ENCODE measurements around the gene ITPR2.

ITPR2 gene

DNA sequence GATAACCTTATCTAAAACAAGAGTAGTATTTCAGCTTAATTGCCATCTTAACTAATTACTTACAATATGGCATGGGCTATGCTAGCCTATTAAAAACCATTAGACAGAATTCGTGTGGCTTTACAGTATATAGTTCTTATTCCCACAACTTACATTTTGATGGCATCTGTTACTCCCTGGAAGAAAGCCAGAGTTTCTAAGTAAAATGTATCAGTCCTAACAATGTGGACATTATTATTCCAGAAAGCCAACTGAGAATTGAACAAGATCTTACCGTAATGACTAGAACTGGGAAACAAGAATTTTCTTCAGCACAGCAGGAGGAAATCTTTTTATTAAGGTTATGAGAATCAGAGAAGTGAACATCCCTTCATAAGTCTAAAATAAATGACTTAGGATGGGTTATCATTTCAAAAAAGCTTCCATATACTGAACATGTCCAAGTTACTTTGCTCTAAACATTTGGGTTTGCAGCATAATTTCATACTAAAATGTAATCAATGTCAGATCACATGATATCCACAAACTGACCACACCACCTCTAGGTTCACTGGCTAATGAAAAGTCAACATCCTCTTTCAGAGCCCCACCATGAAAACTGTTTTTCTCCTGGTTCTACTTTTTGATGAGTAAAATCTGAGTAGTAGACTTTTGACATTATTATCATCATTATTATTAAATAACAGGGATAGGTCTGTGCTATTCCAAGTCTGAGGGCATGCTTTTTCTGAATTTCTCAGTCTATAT is 457.9 kb downstream of the ITPR2 start:
- TF ChIP-seq, protein P1, sequence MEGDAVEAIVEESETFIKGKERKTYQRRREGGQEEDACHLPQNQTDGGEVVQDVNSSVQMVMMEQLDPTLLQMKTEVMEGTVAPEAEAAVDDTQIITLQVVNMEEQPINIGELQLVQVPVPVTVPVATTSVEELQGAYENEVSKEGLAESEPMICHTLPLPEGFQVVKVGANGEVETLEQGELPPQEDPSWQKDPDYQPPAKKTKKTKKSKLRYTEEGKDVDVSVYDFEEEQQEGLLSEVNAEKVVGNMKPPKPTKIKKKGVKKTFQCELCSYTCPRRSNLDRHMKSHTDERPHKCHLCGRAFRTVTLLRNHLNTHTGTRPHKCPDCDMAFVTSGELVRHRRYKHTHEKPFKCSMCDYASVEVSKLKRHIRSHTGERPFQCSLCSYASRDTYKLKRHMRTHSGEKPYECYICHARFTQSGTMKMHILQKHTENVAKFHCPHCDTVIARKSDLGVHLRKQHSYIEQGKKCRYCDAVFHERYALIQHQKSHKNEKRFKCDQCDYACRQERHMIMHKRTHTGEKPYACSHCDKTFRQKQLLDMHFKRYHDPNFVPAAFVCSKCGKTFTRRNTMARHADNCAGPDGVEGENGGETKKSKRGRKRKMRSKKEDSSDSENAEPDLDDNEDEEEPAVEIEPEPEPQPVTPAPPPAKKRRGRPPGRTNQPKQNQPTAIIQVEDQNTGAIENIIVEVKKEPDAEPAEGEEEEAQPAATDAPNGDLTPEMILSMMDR (IDR thresholded peaks at IDR 0.05; ENCODE audit: low read depth, low read length, missing control alignments): no peak
- no peak overlapping the region for H3K4me3 ChIP-seq (ENCODE audit: low read depth, low read length)
- DNase-seq (ENCODE audit: low read depth): no peak

DNA sequence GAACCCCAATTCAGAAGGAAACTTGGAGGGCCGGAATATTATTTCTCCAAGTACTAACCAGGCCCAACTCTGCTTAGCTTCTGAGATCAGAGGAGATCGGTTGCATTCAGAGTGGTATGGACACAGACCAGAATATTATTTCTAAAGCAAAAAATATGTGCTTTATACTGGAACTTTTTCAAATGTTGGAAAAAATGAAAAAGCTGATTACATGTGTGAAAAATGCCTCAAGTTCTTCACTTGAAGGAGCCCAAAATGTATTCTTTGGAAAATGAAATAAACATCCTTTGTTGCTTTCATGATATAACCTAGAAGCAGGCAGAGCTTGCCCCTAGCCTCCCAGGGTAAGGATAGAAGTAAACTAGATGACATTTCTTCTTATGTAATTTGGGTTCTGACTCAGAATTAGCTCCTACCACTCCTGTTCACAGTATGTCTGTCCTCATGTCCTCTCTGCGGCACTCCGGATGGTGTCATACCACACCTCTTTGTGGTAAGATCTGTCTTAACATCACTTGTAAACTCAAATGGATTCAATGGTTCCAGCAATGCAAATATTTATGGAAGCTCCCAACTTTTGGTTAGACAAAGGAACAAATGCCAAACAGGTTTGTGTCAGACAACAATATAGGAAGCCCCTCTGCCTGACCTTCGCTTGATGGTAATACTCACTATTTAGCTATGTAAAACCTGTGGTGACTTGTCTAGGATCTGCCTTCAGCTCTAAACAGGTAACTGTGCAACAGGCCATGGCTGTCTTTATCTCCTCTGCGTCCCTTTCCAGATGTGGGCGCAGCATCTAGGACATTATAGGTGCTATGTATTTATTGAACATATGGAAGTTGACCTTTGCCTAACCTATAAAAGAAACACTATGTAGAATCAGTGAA is 459.1 kb downstream of the ITPR2 start:
- H3K4me3 ChIP-seq (ENCODE audit: low read depth, low read length): no peak overlapping the region
- TF ChIP-seq, protein P1 (IDR thresholded peaks at IDR 0.05; ENCODE audit: low read depth, low read length, missing control alignments): no peak
- no peak for DNase-seq (ENCODE audit: low read depth)

DNA sequence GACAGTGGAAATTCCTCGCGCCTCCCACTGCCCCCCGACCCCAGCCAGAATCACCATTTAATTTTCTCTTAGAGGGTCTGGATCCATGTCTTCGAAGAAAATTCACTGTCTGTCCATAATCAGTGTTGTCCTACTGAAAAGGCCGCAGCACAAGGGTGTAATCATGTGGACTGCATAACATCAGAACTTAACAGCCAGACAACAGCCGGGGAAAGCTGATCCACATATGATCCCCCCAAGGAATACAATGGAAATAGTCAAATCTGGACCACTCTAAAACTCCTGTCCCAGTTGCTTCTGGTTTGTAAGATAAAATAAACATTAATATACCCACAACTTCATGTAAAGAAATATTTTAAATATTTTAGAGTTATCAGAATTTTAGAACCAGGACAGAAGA is 460.1 kb downstream of the ITPR2 start:
- DNase-seq (ENCODE audit: low read depth): no peak
- TF ChIP-seq, protein P1 (IDR thresholded peaks at IDR 0.05; ENCODE audit: low read depth, low read length, missing control alignments): no peak
- no peak overlapping the region for H3K4me3 ChIP-seq (ENCODE audit: low read depth, low read length)

DNA sequence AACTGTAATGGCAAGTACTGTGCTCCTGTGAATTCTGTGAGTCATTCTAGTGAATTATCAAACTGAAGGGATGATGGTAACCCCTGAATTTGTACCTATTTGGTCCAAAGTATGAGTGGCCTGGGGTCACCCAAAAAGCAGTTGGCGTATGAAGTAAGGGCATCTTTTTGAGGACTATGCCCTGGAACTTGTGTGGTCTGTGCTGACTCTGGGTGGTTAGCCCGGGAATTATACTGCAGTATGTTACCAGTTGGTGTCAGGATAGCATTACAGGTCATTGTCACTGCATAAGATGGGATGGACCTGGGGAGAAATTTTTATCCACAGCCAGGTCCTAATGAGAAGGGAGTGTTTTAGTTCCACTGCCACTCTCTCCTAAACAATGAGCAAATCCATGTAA is 462.9 kb downstream of the ITPR2 start:
- TF ChIP-seq, protein P1 (IDR thresholded peaks at IDR 0.05; ENCODE audit: low read depth, low read length, missing control alignments): no peak

DNA sequence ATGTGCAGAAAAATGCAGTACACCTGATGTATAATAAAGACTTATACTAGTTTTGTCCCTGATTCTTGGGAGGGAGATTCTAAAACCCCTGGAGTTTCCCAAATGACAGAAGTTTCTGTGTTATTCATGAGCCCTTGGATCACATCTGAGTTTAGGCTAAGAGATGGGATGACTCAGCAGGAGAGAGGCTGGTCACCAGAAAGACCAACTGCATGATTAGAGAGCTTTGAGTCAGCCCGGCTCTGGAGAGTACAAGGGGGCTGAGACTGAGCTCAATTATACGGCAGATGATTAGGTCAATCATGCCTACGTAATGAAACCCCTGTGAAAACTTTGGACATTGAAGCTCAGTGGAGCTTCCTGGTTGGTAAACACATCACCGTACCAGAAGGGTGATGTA is 463.4 kb downstream of the ITPR2 start:
- no peak for DNase-seq (ENCODE audit: low read depth)
- no peak overlapping the region for H3K4me3 ChIP-seq (ENCODE audit: low read depth, low read length)
- TF ChIP-seq, protein P1 (IDR thresholded peaks at IDR 0.05; ENCODE audit: low read depth, low read length, missing control alignments): no peak

More for the DNA sequence above, 462.9 kb downstream of the ITPR2 start:
- H3K4me3 ChIP-seq (ENCODE audit: low read depth, low read length): no peak overlapping the region
- no peak for DNase-seq (ENCODE audit: low read depth)

DNA sequence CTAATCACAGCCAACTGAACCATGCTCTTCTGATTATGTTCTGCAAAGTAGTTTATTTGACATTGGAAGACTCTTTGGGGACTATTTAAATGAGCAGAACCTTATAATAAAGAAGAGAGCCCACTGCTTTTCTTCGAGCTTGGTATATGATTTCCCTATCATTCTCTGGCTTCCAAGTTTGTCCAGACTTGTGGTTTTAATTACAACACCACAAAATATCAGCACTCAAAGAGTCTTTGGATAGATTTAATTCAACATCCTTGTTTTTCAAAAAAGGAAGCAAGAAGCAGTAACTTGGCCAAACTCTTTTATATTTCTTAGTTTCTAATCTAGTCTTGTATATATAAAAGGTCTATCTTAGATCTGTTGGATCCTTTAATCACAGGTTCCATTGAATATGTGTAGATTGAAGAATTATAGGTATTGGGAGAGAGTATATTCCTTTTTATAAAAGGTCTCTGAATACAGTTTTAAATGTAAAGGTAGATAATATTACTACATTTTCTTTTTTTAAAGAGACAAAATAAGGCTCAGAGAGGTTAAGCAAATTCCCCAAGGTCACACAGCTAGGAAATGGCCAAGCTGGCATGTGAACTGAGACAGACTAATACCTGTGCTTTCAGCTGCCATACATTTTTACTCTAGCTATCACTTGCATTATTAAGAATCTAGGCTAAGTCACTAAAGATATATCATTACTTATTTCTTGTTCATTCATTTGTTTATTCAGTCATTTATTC is 464.8 kb downstream of the ITPR2 start:
- no peak for DNase-seq (ENCODE audit: low read depth)
- no peak overlapping the region for H3K4me3 ChIP-seq (ENCODE audit: low read depth, low read length)
- TF ChIP-seq, protein P1 (IDR thresholded peaks at IDR 0.05; ENCODE audit: low read depth, low read length, missing control alignments): no peak
